Activated naive CD4-positive, alpha-beta T cell treated with Interleukin-2 at 50 U/mL for 16 hours (primary cell): Measurements from ENCODE around the gene PLD1.
"Not testable (repeated sequence)": the region's sequence is repeated elsewhere in the genome, so short reads cannot be mapped to it uniquely, and the experiment has no call there.

Experiments
- DNase-seq: peaks from one replicate; pipeline ENCODE4 v3.0.0-alpha.2; 2020

Gene PLD1

DNA sequence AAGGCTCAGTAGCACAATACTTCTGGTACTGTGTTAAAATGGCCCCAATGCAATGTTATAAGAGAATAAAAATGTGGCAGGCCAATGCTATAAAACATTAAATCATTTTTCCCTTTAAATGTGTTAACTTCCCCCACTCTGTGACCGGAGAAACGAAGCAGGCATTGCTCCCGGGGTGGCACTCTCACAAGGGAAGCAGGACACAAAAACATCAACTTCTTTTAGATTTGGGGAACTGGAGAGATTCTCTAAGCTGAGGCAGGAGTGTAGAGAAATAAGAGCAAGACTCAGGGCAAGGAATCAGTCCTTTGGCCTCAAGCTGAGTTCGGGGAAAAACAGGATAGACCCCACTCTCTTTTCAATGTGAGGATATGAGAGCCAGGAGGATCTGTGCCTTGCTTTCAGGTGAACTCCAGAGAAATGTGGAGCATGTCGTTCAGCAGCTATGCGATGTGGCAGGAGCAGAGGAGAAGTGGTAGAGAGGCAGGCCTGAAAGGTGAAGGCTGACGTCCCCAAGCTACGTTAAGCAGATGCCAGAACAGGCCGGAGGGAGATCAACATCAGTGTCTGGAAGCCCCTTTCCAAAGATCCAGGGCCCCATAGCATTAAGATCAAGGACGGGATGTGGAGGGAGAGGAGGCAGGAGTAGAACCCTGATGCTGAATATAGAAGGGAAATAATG lies 160.2 kb downstream of the PLD1 start:
- DNase-seq, result no peak

DNA sequence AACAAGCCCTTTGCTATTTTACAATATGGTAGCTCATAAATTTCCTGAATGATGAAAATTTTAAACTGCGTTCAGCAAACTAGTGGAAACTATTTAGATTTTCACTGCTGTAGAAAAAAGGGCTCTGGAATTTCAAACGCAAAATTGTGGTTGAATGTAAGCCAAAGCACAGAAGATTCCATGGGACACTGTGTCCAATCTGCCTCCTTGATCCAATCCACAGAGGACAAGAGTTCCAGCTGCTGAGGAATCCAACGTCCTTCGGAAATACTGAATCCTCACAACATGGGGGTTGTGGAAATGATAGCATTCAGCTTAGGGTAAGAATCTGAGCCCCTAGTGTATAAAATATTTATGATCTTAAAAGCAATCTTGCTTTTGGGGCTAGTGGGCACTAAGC lies 161.0 kb downstream of the PLD1 start:
- no peak for DNase-seq

DNA sequence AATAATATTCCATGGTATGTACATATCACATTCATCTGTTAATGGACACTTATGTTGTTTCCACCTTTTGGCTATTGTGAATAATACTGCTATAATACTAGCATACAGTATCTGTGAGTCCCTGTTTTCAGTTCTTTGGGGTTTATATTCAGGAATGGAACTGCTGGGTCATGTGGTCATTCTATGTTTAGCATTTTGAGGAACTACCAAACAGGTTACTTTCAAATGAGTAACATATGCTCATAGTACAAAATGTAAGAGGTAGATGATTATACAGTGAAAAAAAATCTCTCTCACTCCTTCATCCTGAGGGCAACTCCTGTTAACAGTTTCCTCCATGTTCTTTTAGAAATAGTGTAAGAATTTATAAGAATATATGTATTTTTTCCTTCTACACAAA lies 162.2 kb downstream of the PLD1 start:
- no peak for DNase-seq

DNA sequence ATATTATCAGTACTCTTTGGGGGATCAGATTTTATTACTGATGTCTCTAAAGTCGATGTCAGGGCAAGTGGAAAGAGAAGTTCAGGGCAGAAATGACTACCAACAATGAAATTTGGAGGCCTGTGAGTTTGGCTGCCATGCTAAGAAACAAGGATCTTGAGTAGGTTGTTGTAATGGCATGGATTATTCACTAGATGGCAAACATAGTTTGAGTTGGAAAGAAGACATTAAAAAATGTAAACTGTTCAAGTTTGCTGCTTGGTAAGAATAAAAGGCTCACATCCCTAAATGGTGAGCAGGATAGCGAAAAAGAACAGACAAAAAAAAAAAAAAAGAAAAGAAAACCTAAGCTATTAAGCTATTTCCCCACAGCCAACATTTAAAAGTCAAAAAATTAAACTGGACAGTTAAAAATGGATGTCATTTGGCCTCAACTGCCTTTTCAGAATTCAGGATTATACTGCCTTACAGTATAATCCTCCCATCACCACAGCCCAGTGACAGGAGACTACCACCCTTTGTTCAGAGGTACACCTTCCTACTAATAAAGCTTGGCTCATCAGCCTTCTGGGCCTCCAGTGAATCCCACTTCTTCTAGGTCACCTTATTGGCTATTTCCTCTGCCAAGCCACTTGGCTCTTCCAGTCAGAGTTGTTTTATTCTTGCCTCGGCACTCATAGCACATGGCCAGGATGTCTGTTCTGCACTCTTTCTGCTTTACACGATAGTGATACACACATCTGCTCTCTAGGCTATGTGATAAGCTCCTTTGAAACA lies 163.7 kb downstream of the PLD1 start:
- DNase-seq, result no peak

DNA sequence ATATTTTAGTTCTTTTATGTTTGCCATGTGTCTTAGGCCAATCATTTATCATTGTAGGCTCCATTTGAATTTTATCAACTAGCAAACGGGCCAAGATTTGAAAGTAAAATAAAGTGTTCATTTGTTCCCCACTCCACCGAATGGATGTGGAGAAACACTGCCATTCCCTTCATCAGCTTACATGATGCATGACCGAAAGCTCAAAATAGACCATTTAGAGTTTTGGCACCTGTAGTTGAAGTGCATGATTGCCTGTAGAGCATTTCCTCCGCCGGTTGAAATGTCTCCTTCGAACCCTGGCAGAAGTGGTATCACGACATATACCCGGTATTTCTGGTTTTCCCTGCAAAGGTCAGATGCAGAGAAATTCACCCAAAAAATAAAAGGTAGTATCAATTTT lies 165.6 kb downstream of the PLD1 start:
- no peak for DNase-seq

DNA sequence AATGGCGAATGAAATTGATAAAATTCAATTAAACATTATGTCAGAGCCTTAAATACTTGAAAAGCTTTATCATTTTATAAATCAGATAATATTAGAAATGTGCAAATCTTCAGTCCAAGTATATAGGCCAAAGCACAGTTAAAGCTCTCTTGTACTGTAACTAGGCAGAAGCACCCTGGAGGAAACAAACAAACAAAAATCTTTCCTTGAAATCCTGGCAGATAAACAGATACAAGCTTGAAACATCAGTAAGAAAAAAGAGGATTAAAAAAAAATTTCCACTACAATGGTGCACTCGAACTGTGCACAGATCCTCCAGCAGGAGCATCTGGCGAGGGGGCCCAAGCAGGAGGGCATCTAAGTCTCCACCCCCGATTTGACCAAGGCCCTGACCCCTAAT lies 166.6 kb downstream of the PLD1 start:
- DNase-seq, result no peak

DNA sequence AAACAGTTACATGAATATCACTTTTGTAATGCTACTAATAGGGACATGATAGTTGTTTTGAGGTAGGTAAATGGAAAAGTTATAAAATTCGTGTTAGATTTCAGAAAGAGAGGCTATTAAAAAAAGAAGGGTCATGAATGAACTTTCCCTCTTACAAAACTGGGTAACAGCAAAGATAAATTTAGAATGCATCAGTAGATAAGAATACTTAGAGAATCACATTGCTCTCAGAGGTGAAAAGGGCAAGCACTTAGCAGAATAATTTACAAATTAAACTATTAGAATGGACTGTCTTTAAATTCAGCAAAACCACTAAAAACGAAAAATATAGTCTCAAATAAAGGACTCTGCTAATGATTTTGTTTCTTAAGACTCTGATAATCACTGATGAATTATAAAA lies 167.2 kb downstream of the PLD1 start:
- DNase-seq, result no peak

DNA sequence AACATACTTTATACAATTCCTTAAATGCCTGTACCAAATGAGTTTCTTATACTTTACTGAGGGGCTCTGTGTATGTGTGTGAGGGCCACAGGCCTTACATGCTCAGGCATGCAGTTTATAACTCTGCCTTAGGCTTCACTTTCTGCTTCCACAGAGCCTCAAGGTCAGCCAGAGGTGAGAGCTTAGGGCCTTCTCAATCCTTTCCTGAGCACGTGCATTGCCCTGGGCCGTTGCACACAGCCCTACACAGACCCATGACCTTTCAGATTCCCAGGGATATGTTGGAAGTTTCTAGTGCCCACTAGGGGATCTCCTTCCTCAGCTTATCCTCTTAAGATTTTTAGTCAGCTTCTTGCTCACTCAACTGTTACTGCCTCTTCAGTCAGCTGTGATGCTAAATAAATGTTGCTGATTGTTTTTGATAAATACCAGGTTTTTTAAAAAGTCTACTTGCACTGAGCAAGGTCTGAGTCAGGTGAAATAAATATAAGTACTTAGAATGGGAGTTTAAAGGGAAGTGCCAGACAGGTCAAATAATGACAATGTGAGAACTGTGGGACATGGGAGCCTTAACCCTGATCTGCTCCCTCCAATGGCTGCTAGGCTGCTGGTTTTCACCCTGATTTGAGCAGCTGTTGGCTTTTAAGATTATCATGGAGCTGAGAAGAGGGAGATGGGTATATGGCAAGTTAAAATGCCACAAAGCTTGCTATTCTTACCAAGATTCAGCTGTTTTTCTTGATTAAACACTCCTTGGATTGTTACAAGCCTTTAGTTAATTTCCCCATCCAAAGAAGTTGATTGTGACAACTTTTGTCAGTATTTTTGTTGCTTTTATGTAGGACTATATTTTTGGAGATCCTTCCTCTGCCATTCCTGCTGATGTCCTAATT lies 169.5 kb downstream of the PLD1 start:
- no peak for DNase-seq

DNA sequence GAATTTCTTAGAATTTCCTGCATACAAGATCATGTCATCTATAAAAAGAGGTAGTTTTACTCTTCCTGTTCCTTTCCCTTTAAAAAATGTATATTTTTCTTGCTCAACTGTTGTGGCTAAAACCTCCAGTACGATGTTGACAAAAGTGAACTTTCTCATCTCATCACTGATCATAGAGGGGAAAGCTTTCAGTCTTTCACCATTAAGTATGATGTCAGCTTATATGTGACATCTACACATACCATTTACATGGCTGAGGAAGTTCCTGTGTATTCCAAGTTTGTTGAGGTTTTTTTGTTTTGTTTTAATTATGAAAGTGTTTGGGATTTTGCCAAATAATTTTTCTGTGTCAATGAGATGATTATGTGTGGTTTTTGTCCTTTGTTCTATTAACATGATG lies 173.6 kb downstream of the PLD1 start:
- no peak for DNase-seq

DNA sequence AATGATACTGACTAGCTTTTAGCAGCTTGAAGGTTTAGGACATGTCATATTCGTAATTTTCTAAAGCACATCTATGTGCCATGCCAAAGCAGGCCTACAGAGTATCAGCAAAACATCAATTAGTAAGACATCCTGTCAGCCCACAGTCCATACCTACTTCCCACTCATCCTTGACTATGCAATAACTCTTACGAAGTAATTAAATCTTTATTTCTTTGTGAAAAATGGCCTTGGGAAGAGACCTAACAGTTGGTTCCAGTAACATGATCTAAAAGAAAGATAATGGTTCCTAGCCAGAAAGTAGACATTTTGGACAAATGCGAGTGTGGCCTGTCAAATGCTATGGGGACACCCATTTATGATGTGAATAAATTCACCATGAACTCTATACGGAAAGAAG lies 177.5 kb downstream of the PLD1 start:
- no peak for DNase-seq

DNA sequence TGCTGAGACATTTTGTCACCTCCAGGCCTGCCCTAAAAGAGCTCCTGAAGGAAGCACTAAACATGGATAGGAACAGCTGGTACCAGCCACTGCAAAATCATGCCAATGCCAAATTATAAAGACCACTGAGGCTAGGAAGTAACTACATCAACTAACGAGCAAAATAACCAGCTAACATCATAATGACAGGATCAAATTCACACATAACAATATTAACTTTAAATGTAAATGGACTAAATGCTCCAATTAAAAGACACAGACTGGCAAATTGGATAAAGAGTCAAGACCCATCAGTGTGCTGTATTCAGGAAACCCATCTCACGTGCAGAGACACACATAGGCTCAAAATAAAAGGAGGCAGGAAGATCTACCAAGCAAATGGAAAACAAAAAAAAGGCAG lies 183.5 kb downstream of the PLD1 start:
- not testable (repeated sequence) for DNase-seq

DNA sequence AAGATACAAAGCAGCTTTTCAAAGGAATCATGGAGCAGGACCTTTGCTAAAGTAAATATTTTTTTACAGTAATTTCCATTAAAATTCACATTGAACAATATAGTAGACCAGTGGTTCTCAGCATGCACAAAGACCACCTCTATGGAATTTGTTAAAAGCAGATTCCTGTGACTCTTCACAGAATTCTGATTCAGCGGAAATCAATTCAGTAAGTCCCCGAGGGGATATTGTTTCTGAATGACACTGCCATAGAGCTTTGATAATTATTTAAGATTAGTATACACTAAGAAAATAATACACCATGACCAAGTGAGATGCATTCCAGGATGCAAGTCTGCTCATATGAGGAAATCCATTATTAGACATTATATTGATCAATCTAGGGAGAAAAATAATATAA lies 188.2 kb downstream of the PLD1 start:
- no peak for DNase-seq

DNA sequence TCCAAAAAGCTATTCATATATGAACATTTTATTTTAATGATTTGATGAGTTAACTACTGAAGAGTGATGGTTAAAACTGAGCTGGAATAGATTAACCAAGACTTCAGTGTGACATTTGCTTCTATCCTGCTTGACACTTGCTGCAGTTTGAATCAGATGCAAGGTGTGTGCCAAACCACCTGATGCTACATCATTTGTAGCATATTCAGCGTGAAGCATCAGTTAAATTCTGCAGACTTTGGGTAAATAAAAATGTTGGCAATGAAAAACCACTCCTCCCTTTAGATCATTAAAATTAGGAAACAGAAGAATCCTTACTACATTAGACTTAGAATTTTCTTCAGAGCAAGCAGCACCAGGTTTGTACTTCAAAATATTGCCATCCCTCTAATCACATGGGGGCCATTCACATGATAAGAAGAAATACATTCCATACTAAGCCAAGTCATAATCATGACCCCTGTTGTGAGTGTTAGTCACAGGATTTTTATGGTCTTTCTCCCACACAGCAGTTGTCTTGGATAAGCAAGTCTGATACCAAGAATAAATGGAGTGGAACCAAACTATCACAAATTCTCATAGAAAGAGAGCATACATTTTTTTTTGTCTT lies 189.4 kb downstream of the PLD1 start:
- no peak for DNase-seq

DNA sequence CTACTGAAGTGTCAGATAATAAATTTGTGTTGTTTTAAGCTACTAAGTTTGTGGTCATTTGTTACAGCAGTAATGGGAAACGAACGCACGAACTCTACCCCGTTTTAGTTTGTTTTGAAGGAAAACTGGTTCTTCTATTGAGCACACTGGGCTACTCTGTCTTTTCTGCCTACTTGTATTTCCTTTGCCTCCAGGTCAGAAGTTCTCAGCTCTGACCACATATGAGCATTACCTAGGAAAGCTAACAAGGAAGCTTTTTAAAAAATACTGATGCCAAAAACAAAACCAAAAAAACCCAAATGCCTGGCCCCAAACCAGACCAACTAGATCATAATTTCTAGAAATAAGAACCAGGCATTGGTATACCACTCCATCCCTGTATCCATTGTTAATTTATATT lies 193.5 kb downstream of the PLD1 start:
- no peak for DNase-seq

DNA sequence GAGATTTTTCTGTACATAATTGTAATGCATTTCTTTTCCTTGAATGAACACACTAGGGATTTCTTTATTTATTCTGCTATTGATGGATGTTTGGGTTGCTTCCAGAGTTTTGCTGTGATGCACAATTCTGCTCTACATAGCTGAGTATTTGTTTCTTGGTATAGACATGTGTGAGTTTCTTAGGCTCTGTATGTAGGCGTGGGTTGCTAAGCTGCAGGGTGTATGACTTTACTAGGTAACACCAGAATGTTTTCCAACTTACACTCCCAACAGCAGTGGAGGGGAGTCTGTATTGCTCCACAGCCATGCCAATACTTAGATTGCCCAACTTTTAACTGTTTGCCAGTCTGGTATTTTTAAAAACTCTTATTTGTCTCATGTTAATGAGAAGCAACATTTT lies 194.6 kb downstream of the PLD1 start:
- DNase-seq, result no peak

DNA sequence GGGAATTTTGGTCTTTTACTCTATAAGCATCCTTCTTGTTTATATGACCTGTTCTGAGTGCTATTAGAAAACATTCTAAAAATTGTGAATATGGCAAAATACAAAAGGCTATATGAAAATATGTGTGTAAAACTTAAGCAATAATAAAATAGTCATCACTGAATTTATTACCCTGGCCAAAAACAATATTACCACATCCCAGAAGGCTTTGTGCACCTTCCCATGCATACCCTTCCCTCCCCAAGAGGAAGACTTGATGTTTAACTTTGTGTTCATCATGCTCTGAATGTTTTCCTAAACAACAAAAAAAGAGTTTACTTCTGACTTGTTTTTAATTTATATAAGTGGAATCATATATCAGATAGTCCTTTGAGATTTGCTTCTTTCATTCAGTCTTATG lies 195.0 kb downstream of the PLD1 start:
- no peak for DNase-seq

DNA sequence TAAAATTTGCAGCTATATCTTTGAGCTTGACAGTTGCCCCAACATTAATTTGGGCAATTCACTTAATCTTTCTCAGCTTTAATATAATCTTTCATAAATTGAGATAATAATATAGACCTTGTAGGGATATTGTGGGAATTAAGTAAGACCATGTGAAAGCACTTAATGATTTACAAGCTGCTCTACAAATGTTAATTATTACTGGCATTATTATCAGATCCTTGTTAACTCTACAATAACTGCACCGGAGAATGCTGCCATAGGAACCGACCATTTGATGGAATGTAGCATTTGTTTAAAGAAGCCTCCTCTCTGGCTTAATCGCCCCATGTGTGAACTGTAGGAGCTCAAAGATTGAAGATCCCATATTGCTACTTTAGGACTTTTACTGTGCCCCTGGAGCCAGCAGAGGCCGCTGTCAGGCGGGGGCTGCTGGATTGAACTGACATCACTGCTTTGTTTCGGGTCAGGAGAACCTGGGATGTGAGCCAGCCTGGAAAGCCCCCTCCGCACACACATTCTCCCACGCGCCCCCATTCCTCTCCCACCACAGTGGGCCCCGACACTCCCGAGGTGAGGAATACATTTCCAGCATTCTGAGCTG lies 195.9 kb downstream of the PLD1 start:
- DNase-seq, result no peak

DNA sequence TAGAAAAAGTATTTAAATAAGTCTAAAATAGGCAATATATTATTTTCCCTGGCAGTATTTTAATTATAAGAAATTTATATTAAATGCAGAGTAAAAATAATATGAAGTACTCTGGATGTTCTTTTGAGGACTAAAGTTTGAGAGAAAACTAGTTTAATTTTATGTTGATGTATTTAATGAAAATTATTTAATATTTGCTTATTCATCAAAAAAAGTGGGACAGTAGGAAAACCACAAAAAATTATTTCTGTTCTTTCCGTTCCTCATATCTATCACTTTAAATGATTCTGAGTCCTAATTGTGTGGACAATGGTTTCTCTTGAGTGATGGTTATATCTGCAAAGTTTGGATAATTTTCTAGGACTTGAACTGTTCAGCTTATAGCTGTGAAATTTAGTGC lies 202.8 kb downstream of the PLD1 start:
- no peak for DNase-seq

DNA sequence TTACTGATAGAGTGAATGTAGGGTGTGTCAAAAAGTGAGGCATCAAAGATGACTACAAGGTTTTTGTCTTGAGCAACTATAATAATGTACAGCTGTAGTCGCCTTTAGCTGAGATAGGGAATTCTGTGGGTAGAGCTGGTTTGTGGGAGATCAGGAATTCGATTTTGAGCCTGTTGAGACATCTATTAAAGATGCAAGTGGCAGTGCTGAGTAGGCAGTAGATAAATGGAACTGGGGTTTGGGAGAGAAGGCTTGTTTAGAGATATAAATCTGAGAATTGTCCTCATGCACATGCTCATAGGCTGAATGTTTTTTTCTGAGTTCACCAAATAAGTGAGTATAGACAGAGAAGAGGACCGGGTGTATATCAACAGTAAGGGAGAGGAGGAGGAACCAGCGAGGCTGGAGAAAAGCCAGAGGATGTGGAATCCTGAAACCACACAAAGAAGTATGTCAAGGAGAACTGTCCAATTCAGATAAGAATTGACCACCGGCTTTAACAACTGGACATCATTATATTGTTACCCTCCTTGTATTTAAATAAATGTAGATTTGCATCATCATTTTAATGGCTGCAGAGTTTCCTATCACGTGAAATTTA lies 204.0 kb downstream of the PLD1 start:
- no peak for DNase-seq

DNA sequence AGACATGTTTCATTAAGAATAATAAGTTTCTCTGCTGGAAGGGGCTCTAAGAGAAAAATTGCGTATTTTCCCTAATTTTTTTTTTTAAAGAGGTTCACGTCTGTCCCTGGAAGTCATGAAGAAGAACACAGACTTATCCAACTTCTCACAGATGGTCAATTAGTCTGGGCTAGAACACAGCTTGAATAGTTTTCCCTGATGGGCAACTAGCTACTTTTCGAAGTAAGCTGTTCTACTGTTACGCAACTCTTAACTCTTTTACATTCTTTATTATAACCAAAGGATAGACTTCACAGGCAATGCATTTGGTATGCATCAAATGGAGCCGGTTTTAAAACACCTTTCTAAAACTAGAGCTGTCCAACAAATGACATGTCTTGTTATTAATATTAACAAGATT lies 205.9 kb downstream of the PLD1 start:
- no peak for DNase-seq

DNA sequence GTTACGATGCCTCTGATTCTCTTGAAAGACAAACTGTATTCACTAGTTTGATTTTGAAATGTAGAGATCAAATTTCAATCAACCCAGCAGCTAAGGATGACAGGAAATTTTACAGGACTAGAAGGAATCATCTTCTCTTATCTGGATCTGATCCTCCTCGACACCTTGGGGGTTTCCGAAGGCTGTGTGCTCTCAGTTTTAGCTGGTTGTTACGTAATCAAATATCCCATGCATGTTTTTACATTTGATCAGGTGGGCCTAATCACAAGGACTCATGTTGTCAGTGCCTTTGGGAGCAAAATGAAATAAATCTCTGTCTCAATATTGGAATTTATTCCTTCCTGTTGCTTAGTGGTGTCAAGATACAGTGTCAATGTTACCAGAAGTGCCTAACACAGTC lies 208.2 kb downstream of the PLD1 start:
- no peak for DNase-seq

DNA sequence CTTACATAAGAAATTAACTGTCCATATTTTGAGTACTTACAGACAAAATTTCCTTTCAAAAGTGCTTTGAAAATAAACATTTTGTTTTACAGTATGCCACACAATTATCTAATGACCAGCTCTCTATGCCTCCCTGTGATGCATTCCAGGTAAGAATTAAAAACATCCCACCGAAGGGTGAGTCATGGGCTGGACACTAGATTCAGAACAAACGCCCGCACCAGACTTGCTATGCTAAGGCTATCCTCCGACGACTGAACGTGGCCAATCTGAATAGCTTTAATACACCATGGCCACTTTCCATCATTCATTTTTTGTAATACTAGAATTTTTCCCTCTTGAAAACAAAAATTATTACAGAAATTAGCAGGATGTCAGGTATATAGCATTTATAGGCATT lies 210.3 kb downstream of the PLD1 start:
- no peak for DNase-seq

DNA sequence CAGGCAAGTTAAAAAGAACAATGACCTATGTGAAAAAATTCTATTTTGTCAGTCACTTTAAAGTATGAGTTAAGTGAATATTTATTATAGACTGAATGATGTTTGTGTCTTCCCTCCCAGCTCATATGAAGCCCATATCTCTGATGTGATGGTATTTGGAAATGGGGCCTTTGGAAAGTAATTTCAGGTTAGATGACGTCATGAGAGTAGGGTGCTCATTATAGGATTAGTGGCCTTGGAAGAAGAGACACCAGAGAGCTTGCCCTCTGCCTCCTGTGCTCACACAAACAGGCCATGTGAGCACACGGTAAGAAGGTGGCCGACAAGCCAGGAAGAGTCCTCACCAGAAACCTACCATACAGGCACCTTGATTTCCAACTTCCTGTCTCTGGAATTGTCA lies 211.3 kb downstream of the PLD1 start:
- DNase-seq, result no peak
